ENCODE results near the gene ALCAM. TPM values are rescaled to one million over a fixed set of nuclear protein-coding genes. Genes with fewer than 3 reads are reported as not detected.
"Not testable (repeated sequence)": the region's sequence is repeated elsewhere in the genome, so short reads cannot be mapped to it uniquely, and the experiment has no call there.

Gene ALCAM
- total RNA-seq, 1 experiment from 2014 or later: 0.41 TPM

GRCh38 chr3:105385819-105386508 lies 19.3 kb downstream of the ALCAM start:
- no TSS peak for BruUV-seq (replicated peaks)
- H3K4me1 Mint-ChIP-seq (ENCODE audit: low read depth, unreplicated experiment): no peaks in the 10 kb centered on the region
- POLR2A ChIA-PET: no interaction called here

GRCh38 chr3:105387122-105387751 lies 20.5 kb downstream of the ALCAM start:
- POLR2A ChIA-PET: no interaction called here
- Mint-ChIP-seq H3K9me3 (ENCODE audit: unreplicated experiment) (no peaks in the 10 kb centered on the region), H3K36me3 (ENCODE audit: insufficient read depth, unreplicated experiment) (no peaks in the 10 kb centered on the region), H3K27me3 (ENCODE audit: insufficient read depth, unreplicated experiment) (no peaks in the 10 kb centered on the region), H3K4me3 (ENCODE audit: unreplicated experiment) (no peak overlapping the region), H3K4me1 (ENCODE audit: low read depth, unreplicated experiment) (no peaks in the 10 kb centered on the region), H3K27ac (ENCODE audit: unreplicated experiment) (no peak overlapping the region)
- intact Hi-C loops (cut with micrococcal nuclease; ENCODE audit: unreplicated experiment): no loop called here
- Histone ChIP-seq H3K4me1 (no peaks in the 10 kb centered on the region), H3K27me3 (replicated peaks; ENCODE audit: control insufficient read depth, insufficient read depth, low read length) (no peaks in the 10 kb centered on the region; the same call in 1 of the 2 replicates), H3K4me3 (ENCODE audit: low read depth, low read length) (no peak overlapping the region), H3K9me3 (no peaks in the 10 kb centered on the region), H3K36me3 (ENCODE audit: control insufficient read depth, insufficient read depth, low read length) (no peaks in the 10 kb centered on the region)
- no TSS peak for BruUV-seq (replicated peaks)
- no peak for DNase-seq
- CTCF ChIA-PET: no interaction called here
- no peak for TF ChIP-seq CTCF (IDR thresholded peaks at IDR 0.05; ENCODE audit: insufficient read depth in 1 of 2, low read depth in 1 of 2, low read length in 1 of 2, severe bottlenecking in 1 of 2, unreplicated experiment in 1 of 2)

More at GRCh38 chr3:105385819-105386508, 19.3 kb downstream of the ALCAM start:
- H3K9me3 ChIP-seq: no peaks in the 10 kb centered on the region
- no peak for DNase-seq
- no peak overlapping the region for H3K4me3 ChIP-seq (ENCODE audit: low read depth, low read length)
- H3K27me3 ChIP-seq (replicated peaks; ENCODE audit: control insufficient read depth, insufficient read depth, low read length): no peaks in the 10 kb centered on the region; the same call in 1 of the 2 replicates
- Mint-ChIP-seq H3K4me3 (ENCODE audit: unreplicated experiment) (no peak overlapping the region), H3K9me3 (ENCODE audit: unreplicated experiment) (no peaks in the 10 kb centered on the region), H3K27me3 (ENCODE audit: insufficient read depth, unreplicated experiment) (no peaks in the 10 kb centered on the region), H3K27ac (ENCODE audit: unreplicated experiment) (no peak overlapping the region), H3K36me3 (ENCODE audit: insufficient read depth, unreplicated experiment) (no peaks in the 10 kb centered on the region)
- CTCF ChIA-PET: no interaction called here
- no peaks in the 10 kb centered on the region for H3K4me1 ChIP-seq
- TF ChIP-seq CTCF (IDR thresholded peaks at IDR 0.05; ENCODE audit: insufficient read depth in 1 of 2, low read depth in 1 of 2, low read length in 1 of 2, severe bottlenecking in 1 of 2, unreplicated experiment in 1 of 2): no peak
- no peaks in the 10 kb centered on the region for H3K36me3 ChIP-seq (ENCODE audit: control insufficient read depth, insufficient read depth, low read length)
- intact Hi-C loops (cut with micrococcal nuclease; ENCODE audit: unreplicated experiment): no loop called here

- H3K27me3 Mint-ChIP-seq (ENCODE audit: insufficient read depth, unreplicated experiment): no peaks in the 10 kb centered on the region
- no peaks in the 10 kb centered on the region for H3K36me3 Mint-ChIP-seq (ENCODE audit: insufficient read depth, unreplicated experiment)
- no peaks in the 10 kb centered on the region; the same call in 1 of the 2 replicates for H3K27me3 ChIP-seq (replicated peaks; ENCODE audit: control insufficient read depth, insufficient read depth, low read length)
- BruUV-seq (replicated peaks): no TSS peak
- H3K4me3 ChIP-seq (ENCODE audit: low read depth, low read length): no peak overlapping the region
- H3K4me1 Mint-ChIP-seq (ENCODE audit: low read depth, unreplicated experiment): no peaks in the 10 kb centered on the region
- no peak for TF ChIP-seq CTCF (IDR thresholded peaks at IDR 0.05; ENCODE audit: insufficient read depth in 1 of 2, low read depth in 1 of 2, low read length in 1 of 2, severe bottlenecking in 1 of 2, unreplicated experiment in 1 of 2)
- intact Hi-C loops (cut with micrococcal nuclease; ENCODE audit: unreplicated experiment): no loop called here
- no peaks in the 10 kb centered on the region for H3K9me3 ChIP-seq
- H3K4me1 ChIP-seq: no peaks in the 10 kb centered on the region
- no peaks in the 10 kb centered on the region for H3K9me3 Mint-ChIP-seq (ENCODE audit: unreplicated experiment)
- ChIA-PET POLR2A (no interaction called here), CTCF (no interaction called here)
- H3K4me3 Mint-ChIP-seq (ENCODE audit: unreplicated experiment): no peak overlapping the region
- no peak overlapping the region for H3K27ac Mint-ChIP-seq (ENCODE audit: unreplicated experiment)
- no peak for DNase-seq
- H3K36me3 ChIP-seq (ENCODE audit: control insufficient read depth, insufficient read depth, low read length): no peaks in the 10 kb centered on the region
Observed at GRCh38 chr3:105388176-105388575, 21.5 kb downstream of the ALCAM start.

GRCh38 chr3:105389759-105390158 lies 23.1 kb downstream of the ALCAM start:
- H3K36me3 ChIP-seq (ENCODE audit: control insufficient read depth, insufficient read depth, low read length); DNase-seq; POLR2A ChIA-PET; H3K4me1 ChIP-seq; BruUV-seq (replicated peaks); CTCF ChIA-PET; H3K36me3 Mint-ChIP-seq (ENCODE audit: insufficient read depth, unreplicated experiment); H3K27me3 ChIP-seq (replicated peaks; ENCODE audit: control insufficient read depth, insufficient read depth, low read length); H3K4me1 Mint-ChIP-seq (ENCODE audit: low read depth, unreplicated experiment); H3K4me3 Mint-ChIP-seq (ENCODE audit: unreplicated experiment); intact Hi-C loops (cut with micrococcal nuclease; ENCODE audit: unreplicated experiment); H3K9me3 ChIP-seq; H3K4me3 ChIP-seq (ENCODE audit: low read depth, low read length); H3K27me3 Mint-ChIP-seq (ENCODE audit: insufficient read depth, unreplicated experiment); H3K9me3 Mint-ChIP-seq (ENCODE audit: unreplicated experiment); H3K27ac Mint-ChIP-seq (ENCODE audit: unreplicated experiment): not testable (repeated sequence)

- H3K27ac Mint-ChIP-seq (ENCODE audit: unreplicated experiment); POLR2A ChIA-PET; H3K4me3 Mint-ChIP-seq (ENCODE audit: unreplicated experiment); intact Hi-C loops (cut with micrococcal nuclease; ENCODE audit: unreplicated experiment); H3K4me3 ChIP-seq (ENCODE audit: low read depth, low read length); H3K27me3 ChIP-seq (replicated peaks; ENCODE audit: control insufficient read depth, insufficient read depth, low read length); H3K4me1 ChIP-seq; DNase-seq; H3K36me3 ChIP-seq (ENCODE audit: control insufficient read depth, insufficient read depth, low read length); H3K4me1 Mint-ChIP-seq (ENCODE audit: low read depth, unreplicated experiment); H3K9me3 ChIP-seq; BruUV-seq (replicated peaks); CTCF ChIA-PET; H3K27me3 Mint-ChIP-seq (ENCODE audit: insufficient read depth, unreplicated experiment); H3K36me3 Mint-ChIP-seq (ENCODE audit: insufficient read depth, unreplicated experiment); H3K9me3 Mint-ChIP-seq (ENCODE audit: unreplicated experiment): not testable (repeated sequence)
Observed at GRCh38 chr3:105392598-105392997, 25.9 kb downstream of the ALCAM start.
